CD14-positive monocyte (primary cell): ENCODE measurements around the gene INTS14. TPM values are rescaled to one million over a fixed set of nuclear protein-coding genes. Genes with fewer than 3 reads are reported as not detected.
"Not testable (repeated sequence)": the region's sequence is repeated elsewhere in the genome, so short reads cannot be mapped to it uniquely, and the experiment has no call there.

Source experiments
- DNase-seq, 3 donors: peaks; one replicate each; pipeline ENCODE4 v3.0.0-alpha.2; 2011 to 2022
- H2AFZ ChIP-seq: 2 replicates; pipeline ENCODE4 v1.6.0; 2012; ENCODE audit warnings: mild to moderate bottlenecking, low read depth, low read length, inconsistent platforms; ENCODE audit not compliant: insufficient read depth, poor library complexity, severe bottlenecking
- H3K27ac ChIP-seq, 2 donors: 1 replicate in 1 of 2; 2 replicates in 1 of 2; pipeline ENCODE4 v1.5.1; 2012 to 2013; ENCODE audit warnings: low read length in 2 of 2, control low read depth in 1 of 2, inconsistent platforms in 1 of 2, low read depth in 1 of 2, mild to moderate bottlenecking in 1 of 2
- H3K27me3 ChIP-seq, 2 donors: one replicate each; pipeline versions ENCODE4 v1.6.0 to v1.6.1; 2011 to 2013; ENCODE audit warnings: low read length in 2 of 2; ENCODE audit not compliant: control insufficient read depth in 2 of 2, insufficient read depth in 2 of 2
- H3K36me3 ChIP-seq, 2 donors: replicated peaks in 1 of 2; 1 replicate in 1 of 2; 2 replicates in 1 of 2; pipeline versions ENCODE4 v1.5.1 to v1.6.1; 2012 to 2013; ENCODE audit warnings: low read length in 2 of 2, control low read depth in 1 of 2, inconsistent platforms in 1 of 2, mild to moderate bottlenecking in 1 of 2; ENCODE audit not compliant: insufficient read depth in 2 of 2, control insufficient read depth in 1 of 2
- H3K4me1 ChIP-seq, 2 donors: 1 replicate in 1 of 2; 2 replicates in 1 of 2; pipeline versions ENCODE4 v1.5.1 to v1.6.1; 2012 to 2013; ENCODE audit warnings: low read length in 2 of 2, control low read depth in 1 of 2, inconsistent platforms in 1 of 2, mild to moderate bottlenecking in 1 of 2, moderate library complexity in 1 of 2; ENCODE audit not compliant: insufficient read depth in 2 of 2, control insufficient read depth in 1 of 2
- H3K4me2 ChIP-seq: replicated peaks from 2 replicates; pipeline ENCODE3; 2012; ENCODE audit warnings: low read length, moderate library complexity, mild to moderate bottlenecking; ENCODE audit not compliant: poor library complexity, severe bottlenecking; ENCODE audit errors: extremely low read depth
- H3K4me3 ChIP-seq, 3 experiments: fragments of 200-600 bp in 1 of 3; sonication (generic) in 1 of 3; replicated peaks in 1 of 3; 1 replicate in 2 of 3; 2 replicates in 1 of 3; pipeline ENCODE4 v1.5.1; 2011 to 2013; ENCODE audit warnings: low read length in 3 of 3, mild to moderate bottlenecking in 3 of 3, control low read depth in 2 of 3, low read depth in 2 of 3, inconsistent platforms in 1 of 3, moderate library complexity in 1 of 3
- H3K79me2 ChIP-seq: 2 replicates; pipeline ENCODE4 v1.6.0; 2012; ENCODE audit warnings: mild to moderate bottlenecking, control low read depth, inconsistent platforms, low read length, moderate library complexity; ENCODE audit not compliant: insufficient read depth
- H3K9ac ChIP-seq: 2 replicates; pipeline ENCODE4 v1.6.0; 2017; ENCODE audit warnings: low read length, mild to moderate bottlenecking; ENCODE audit not compliant: insufficient read depth, poor library complexity, severe bottlenecking
- H3K9me3 ChIP-seq, 2 donors: replicated peaks in 1 of 2; 1 replicate in 1 of 2; 2 replicates in 1 of 2; pipeline versions ENCODE4 v1.5.1 to v1.6.1; 2012 to 2013; ENCODE audit warnings: low read length in 2 of 2, control low read depth in 1 of 2; ENCODE audit not compliant: control insufficient read depth in 1 of 2, insufficient read depth in 1 of 2
- H4K20me1 ChIP-seq: 2 replicates; pipeline ENCODE4 v1.6.0; 2012; ENCODE audit warnings: mild to moderate bottlenecking, low read length, control low read depth, moderate library complexity; ENCODE audit not compliant: insufficient read depth
- H3K27ac Mint-ChIP-seq, 7 donors: one replicate each; pipeline ENCODE4 v1.8.0; 2020; ENCODE audit warnings: mild to moderate bottlenecking in 7 of 7, mixed read lengths in 7 of 7, moderate library complexity in 6 of 7, inconsistent platforms in 2 of 7
- H3K27me3 Mint-ChIP-seq, 3 donors: one replicate each; pipeline ENCODE4 v1.8.0; 2021 to 2022; ENCODE audit warnings: low read depth in 3 of 3, mild to moderate bottlenecking in 3 of 3, mixed read lengths in 3 of 3, moderate library complexity in 3 of 3, inconsistent platforms in 1 of 3
- H3K36me3 Mint-ChIP-seq, 2 donors: one replicate each; pipeline ENCODE4 v1.8.0; 2020; ENCODE audit warnings: mixed read lengths in 2 of 2, inconsistent platforms in 1 of 2, mild to moderate bottlenecking in 1 of 2
- H3K4me1 Mint-ChIP-seq: one replicate; pipeline ENCODE4 v1.8.0; 2020; ENCODE audit warnings: mild to moderate bottlenecking, mixed read lengths
- H3K4me3 Mint-ChIP-seq, 2 donors: one replicate each; pipeline ENCODE4 v1.8.0; 2020; ENCODE audit warnings: mild to moderate bottlenecking in 2 of 2, mixed read lengths in 2 of 2, moderate library complexity in 1 of 2
- H3K9me3 Mint-ChIP-seq, 7 donors: one replicate each; pipeline ENCODE4 v1.8.0; 2020 to 2022; ENCODE audit warnings: mixed read lengths in 7 of 7, mild to moderate bottlenecking in 6 of 7, moderate library complexity in 6 of 7, inconsistent platforms in 2 of 7
- CTCF ChIP-seq: fragments of 200-600 bp; IDR thresholded peaks from one replicate; pipeline ENCODE4 v1.8.0; 2022; ENCODE audit warnings: antibody characterized with exemption, mild to moderate bottlenecking
- WGBS: methylation state at CpG from one replicate; pipeline ENCODE4 v1.1.5; 2013; ENCODE audit warnings: missing lambda C conversion rate; ENCODE audit not compliant: insufficient coverage; 5-methylcytosine and 5-hydroxymethylcytosine counted together
- intact Hi-C, 2 donors: fragments of 100-400 bp; cut with micrococcal nuclease; formaldehyde crosslinking; loops; one replicate each; pipeline versions ENCODE4 v1.15.0 to v1.15.1; 2023
- polyA plus RNA-seq, 3 donors: library from polyadenylated mRNA; depleted of rRNA in 1 of 3; unstranded in 2 of 3; stranded (reverse) in 1 of 3; fragments of 300-500 nt in 2 of 3; fragments of >200 nt in 1 of 3; fragmentation: Illumina TruSeq in 2 of 3; gene quantifications; 1 replicate in 2 of 3; 2 replicates in 1 of 3; pipeline ENCODE4 v1.2.3, GENCODE V29; 2012 to 2021

Gene INTS14
- polyA plus RNA-seq, 3 donors, result 10.1 to 20.3 (median 12.0) TPM

- Mint-ChIP-seq H3K27me3 (peaks cover 0 to 3% (median 0%) of the 10 kb centered on the region in 3 donors), H3K36me3 (peaks cover 17 to 31% of the 10 kb centered on the region in 2 donors), H3K4me3 (no peak overlapping the region), H3K27ac (no peak overlapping the region), H3K4me1 (no peaks in the 10 kb centered on the region), H3K9me3 (no peaks in the 10 kb centered on the region)
- intact Hi-C loops, result no loop called here
- no peak overlapping the region for H3K9ac ChIP-seq
- H3K27me3 ChIP-seq, result no peaks in the 10 kb centered on the region
- no peak overlapping the region for H2AFZ ChIP-seq
- TF ChIP-seq CTCF, result no peak
- H3K4me1 ChIP-seq, result no peaks in the 10 kb centered on the region
- H3K27ac ChIP-seq, result no peak overlapping the region
- H3K36me3 ChIP-seq, result peaks cover 0 to 46% of the 10 kb centered on the region in 2 donors
- H3K4me2 ChIP-seq, result no peak overlapping the region
- no peaks in the 10 kb centered on the region for H4K20me1 ChIP-seq
- no peaks in the 10 kb centered on the region for H3K9me3 ChIP-seq
- no peak for DNase-seq
- WGBS, result 94% methylated on average over 3 of the region's 7 CpGs
- no peaks in the 10 kb centered on the region for H3K79me2 ChIP-seq
- no peak overlapping the region for H3K4me3 ChIP-seq
These were observed 54.3 kb downstream of the INTS14 start for GRCh38 chr15:65556622-65557021.

- H2AFZ ChIP-seq, result no peak overlapping the region
- H3K27ac ChIP-seq, result no peak overlapping the region
- no peak overlapping the region for H3K9ac ChIP-seq
- H4K20me1 ChIP-seq, result no peaks in the 10 kb centered on the region
- H3K4me1 ChIP-seq, result no peaks in the 10 kb centered on the region
- no peak overlapping the region for H3K4me2 ChIP-seq
- TF ChIP-seq CTCF, result no peak
- H3K4me1 Mint-ChIP-seq, result no peaks in the 10 kb centered on the region
- peaks cover 13 to 21% of the 10 kb centered on the region in 2 donors for H3K36me3 Mint-ChIP-seq
- no peaks in the 10 kb centered on the region for H3K9me3 ChIP-seq
- peaks cover 4% of the 10 kb centered on the region for H3K79me2 ChIP-seq
- no peak overlapping the region for H3K4me3 Mint-ChIP-seq
- peaks cover 0 to 39% of the 10 kb centered on the region in 2 donors for H3K36me3 ChIP-seq
- 100% methylated on average over 2 of the region's 3 CpGs for WGBS
- H3K4me3 ChIP-seq, result no peak overlapping the region
- no peaks in the 10 kb centered on the region for H3K27me3 ChIP-seq
- H3K9me3 Mint-ChIP-seq, result no peaks in the 10 kb centered on the region
- intact Hi-C loops, result no loop called here
- no peak overlapping the region for H3K27ac Mint-ChIP-seq
- no peak for DNase-seq
- H3K27me3 Mint-ChIP-seq, result peaks cover 0 to 3% (median 2%) of the 10 kb centered on the region in 3 donors
These were observed 57.2 kb downstream of the INTS14 start for GRCh38 chr15:65553691-65554090.

GRCh38 chr15:65552851-65553250 lies 58.1 kb downstream of the INTS14 start:
- H3K9me3 Mint-ChIP-seq, H3K4me1 Mint-ChIP-seq, H3K4me3 Mint-ChIP-seq, H3K27ac Mint-ChIP-seq, H4K20me1 ChIP-seq, H3K4me1 ChIP-seq, H3K9ac ChIP-seq, intact Hi-C loops, H2AFZ ChIP-seq, H3K9me3 ChIP-seq, H3K4me3 ChIP-seq, H3K27ac ChIP-seq, H3K27me3 ChIP-seq, H3K27me3 Mint-ChIP-seq, H3K4me2 ChIP-seq, DNase-seq: not testable (repeated sequence)
- Histone ChIP-seq H3K79me2 (peaks cover 11% of the 10 kb centered on the region), H3K36me3 (peaks cover 0 to 31% of the 10 kb centered on the region in 2 donors)
- peaks cover 11 to 16% of the 10 kb centered on the region in 2 donors for H3K36me3 Mint-ChIP-seq
- WGBS, result no CpG with 5 or more reads among the region's 6 CpGs
